GM10847 (cell line): ENCODE measurements around the gene WASF3.

Source experiments
- POLR2A ChIP-seq: IDR thresholded peaks from 2 replicates; pipeline ENCODE4 v1.6.1; 2011; ENCODE audit not compliant: insufficient read length; ENCODE audit errors: extremely low read depth

WASF3 gene

GRCh38 chr13:26563713-26564112, 6.2 kb downstream of the WASF3 start:
- no peak for TF ChIP-seq POLR2A

GRCh38 chr13:26568132-26568815, 10.8 kb downstream of the WASF3 start:
- no peak for TF ChIP-seq POLR2A

GRCh38 chr13:26571518-26571917, 14.0 kb downstream of the WASF3 start:
- no peak for TF ChIP-seq POLR2A

GRCh38 chr13:26575244-26575643, 17.8 kb downstream of the WASF3 start:
- TF ChIP-seq POLR2A = no peak

- no peak for TF ChIP-seq POLR2A
Observed at GRCh38 chr13:26579580-26579979, 22.1 kb downstream of the WASF3 start.

GRCh38 chr13:26583662-26584061, 26.2 kb downstream of the WASF3 start:
- TF ChIP-seq POLR2A = no peak

- TF ChIP-seq POLR2A = no peak
Observed at GRCh38 chr13:26584713-26585112, 27.2 kb downstream of the WASF3 start.

- TF ChIP-seq POLR2A = no peak
Observed at GRCh38 chr13:26585136-26585535, 27.7 kb downstream of the WASF3 start.

- TF ChIP-seq POLR2A = no peak
Observed at GRCh38 chr13:26587251-26587650, 29.8 kb downstream of the WASF3 start.

GRCh38 chr13:26589226-26589625, 31.7 kb downstream of the WASF3 start:
- TF ChIP-seq POLR2A = no peak

- TF ChIP-seq POLR2A = no peak
Observed at GRCh38 chr13:26589754-26590153, 32.3 kb downstream of the WASF3 start.

GRCh38 chr13:26590379-26590778, 32.9 kb downstream of the WASF3 start:
- TF ChIP-seq POLR2A = no peak

GRCh38 chr13:26590951-26591350, 33.5 kb downstream of the WASF3 start:
- TF ChIP-seq POLR2A = no peak

- TF ChIP-seq POLR2A = no peak
Observed at GRCh38 chr13:26591672-26592071, 34.2 kb downstream of the WASF3 start.

- no peak for TF ChIP-seq POLR2A
Observed at GRCh38 chr13:26593661-26594060, 36.2 kb downstream of the WASF3 start.

GRCh38 chr13:26594363-26594762, 36.9 kb downstream of the WASF3 start:
- no peak for TF ChIP-seq POLR2A

GRCh38 chr13:26596458-26596857, 39.0 kb downstream of the WASF3 start:
- TF ChIP-seq POLR2A = no peak
